NCI-H2196 treated with DMSO at 0.1 percent for 48 hours (cell line): ENCODE results near the gene KIF9.
"Not testable (repeated sequence)": the region's sequence is repeated elsewhere in the genome, so short reads cannot be mapped to it uniquely, and the experiment has no call there.

Experiments
- DNase-seq: peaks from one replicate; lab custom pipeline; 2025; ENCODE audit not compliant: unreplicated experiment; lab: John Stamatoyannopoulos, UW

KIF9 gene

DNA sequence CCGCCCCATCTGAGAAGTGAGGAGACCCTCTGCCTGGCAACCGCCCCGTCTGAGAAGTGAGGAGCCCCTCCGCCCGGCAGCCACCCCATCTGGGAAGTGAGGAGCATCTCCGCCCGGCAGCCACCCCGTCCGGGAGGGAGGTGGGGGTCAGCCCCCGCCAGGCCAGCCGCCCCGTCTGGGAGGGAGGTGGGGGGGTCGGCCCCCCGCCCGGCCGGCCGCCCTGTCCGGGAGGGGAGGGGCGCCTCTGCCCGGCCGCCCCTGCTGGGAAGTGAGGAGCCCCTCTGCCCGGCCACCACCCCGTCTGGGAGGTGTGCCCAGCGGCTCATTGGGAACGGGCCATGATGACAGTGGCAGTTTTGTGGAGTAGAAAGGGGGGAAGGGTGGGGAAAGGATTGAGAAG is 26.3 kb downstream of the KIF9 start:
- not testable (repeated sequence) for DNase-seq

GRCh38 chr3:47251689-47252088 is 30.9 kb downstream of the KIF9 start:
- DNase-seq = no peak

DNA sequence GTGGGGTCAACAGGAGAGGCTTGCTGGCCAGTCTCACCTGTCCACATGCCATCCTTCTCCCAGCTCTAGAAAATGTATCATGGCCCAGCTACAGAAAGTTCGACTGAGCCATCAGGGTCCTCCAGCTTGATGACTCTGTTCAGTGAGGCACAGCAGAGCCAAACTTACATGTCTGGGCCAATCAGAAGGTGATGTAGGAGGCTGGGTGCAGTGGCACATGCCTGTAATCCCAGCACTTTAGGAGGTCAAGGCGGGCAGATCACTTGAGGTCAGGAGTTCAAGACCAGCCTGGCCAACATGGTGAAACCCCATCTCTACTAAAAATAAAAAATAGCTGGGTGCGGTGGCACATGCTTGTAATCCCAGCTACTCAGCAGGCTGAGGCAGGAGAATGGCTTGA is 31.5 kb downstream of the KIF9 start:
- not testable (repeated sequence) for DNase-seq

GRCh38 chr3:47250309-47251060 is 32.1 kb downstream of the KIF9 start:
- no peak for DNase-seq

- no peak for DNase-seq
Measured at GRCh38 chr3:47247131-47248064, 35.2 kb downstream of the KIF9 start.

DNA sequence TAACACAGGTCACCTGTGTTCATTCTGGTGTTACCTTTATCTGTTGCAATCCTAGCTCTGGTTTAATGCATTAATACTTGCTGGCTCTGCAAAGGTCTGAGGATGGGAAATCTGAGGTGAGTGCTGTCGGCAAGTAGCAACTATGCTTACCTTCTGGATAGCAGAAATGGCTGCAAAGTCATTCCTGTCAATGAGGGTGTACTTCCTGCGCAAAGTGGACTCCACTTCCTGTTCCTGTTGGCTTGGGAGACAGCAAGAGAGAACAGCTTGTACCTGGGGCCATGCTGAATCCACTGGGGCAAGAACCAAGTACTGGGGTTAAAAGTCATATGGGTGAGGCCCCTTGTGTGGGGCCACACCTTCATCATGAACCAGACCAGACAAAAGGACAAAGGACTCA is 37.3 kb downstream of the KIF9 start:
- DNase-seq = no peak

DNA sequence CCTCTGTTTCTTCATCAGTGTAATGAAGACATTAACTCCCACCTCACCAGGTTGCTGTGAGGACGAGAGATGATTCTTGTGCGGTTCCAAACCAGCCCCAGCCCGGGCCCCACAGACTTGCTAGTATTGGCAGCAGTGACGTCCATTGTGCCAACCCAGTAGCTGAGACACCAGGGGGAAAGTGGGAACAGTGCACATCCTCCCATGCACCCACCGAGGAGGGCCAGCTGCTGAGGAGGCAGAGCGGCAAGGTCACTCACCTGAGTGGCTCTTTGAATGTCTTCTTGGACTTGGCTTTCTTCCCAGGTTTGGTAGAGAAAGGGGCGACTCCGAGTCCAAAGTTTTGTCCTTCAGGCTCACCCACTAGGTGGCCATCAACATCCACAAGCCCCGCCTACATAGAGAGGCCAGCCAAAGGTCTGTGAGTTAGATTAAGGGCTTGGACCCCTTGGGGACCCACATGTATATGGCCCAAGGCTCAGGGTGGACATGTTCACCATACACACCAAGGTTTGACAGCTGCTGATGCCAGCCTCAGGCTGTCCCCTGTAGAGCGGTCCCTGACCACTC is 38.0 kb downstream of the KIF9 start:
- DNase-seq = no peak

DNA sequence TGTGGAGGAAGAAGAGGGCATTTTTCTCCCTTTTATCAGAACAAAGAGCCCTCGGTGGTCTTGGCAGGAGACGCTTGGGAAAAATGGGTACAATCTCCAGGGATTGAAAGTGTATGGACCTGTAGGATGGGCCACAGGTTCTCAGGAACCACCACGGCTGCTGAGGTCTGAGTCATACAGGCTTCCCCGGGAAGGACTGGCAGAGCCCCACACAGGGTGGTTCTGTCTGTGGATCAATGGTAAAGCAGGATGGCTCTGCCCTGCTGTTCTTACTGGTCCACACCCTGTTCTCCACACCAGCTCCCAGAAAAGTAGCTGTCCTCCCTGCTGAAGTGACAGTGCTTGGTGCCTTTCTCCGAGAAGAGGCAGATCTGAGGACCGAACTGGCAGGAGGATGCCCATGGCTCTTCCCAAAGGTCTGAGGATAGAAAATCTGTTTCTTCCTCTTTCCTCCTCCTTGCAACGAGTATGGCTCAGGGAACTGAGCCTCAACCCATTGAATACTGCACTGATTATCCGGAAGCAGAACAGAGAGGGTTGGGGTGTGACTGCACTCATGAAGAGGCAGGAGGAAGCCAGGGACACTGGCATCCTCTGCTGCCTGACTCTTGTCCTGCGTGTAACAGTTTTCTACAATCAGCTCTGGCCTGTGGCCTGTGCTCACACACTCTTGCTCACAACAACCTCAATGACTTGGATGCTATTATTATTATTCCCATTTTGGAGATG is 39.0 kb downstream of the KIF9 start:
- DNase-seq = no peak

- no peak for DNase-seq
Measured at GRCh38 chr3:47239929-47240328, 42.7 kb downstream of the KIF9 start.

- no peak for DNase-seq
Measured at GRCh38 chr3:47238017-47238416, 44.6 kb downstream of the KIF9 start.

GRCh38 chr3:47228088-47228487 is 54.5 kb downstream of the KIF9 start:
- no peak for DNase-seq

GRCh38 chr3:47227678-47228077 is 54.9 kb downstream of the KIF9 start:
- DNase-seq = no peak

DNA sequence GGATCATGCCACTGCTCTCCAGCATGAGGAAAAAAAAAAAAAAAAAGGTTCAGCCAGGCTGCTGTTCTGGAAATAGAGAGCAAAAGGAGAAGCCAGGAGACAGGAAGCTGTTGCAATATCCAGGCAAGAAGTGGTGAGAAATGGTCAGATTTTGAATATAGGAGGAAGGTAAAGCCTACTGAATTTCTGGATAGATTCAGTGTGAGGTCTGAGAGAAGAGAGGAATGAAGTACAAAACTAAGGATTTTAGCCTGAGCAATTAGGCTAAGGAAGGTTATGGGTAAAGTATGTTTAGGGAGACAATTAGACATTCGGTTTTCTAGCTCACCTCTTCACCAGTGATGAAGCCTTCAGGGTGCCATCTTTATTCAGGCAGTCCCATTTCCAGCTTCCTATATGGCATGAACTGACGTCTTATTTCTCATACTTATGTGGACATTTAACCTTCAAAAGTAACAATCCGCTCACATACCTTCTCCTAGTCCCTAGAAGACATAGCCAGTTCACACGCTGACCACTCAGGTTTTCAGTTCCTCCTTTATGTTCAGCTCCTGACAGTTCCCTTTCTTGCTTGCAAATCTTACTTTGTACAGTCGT is 57.2 kb downstream of the KIF9 start:
- no peak for DNase-seq

GRCh38 chr3:47223755-47224154 is 58.8 kb downstream of the KIF9 start:
- no peak for DNase-seq

DNA sequence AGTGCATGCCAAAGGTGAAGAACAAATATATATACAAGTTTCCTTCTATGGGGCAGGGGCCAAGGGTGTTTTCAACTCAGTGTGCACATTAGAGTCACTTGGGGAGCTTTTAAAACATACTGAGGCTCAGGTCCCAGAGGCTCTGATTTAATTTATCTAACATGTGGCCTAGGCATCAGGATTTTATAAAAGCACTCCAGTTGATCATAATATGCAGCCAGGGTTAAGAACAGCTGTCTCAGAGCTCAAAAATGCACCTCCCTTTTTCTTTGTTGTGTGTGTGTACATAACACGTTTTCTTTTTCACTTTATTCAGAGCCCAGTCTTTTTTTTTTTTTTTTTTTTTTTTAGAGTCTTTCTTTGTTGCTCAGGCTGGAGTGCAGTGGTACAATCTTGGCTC is 60.8 kb downstream of the KIF9 start:
- DNase-seq = no peak

DNA sequence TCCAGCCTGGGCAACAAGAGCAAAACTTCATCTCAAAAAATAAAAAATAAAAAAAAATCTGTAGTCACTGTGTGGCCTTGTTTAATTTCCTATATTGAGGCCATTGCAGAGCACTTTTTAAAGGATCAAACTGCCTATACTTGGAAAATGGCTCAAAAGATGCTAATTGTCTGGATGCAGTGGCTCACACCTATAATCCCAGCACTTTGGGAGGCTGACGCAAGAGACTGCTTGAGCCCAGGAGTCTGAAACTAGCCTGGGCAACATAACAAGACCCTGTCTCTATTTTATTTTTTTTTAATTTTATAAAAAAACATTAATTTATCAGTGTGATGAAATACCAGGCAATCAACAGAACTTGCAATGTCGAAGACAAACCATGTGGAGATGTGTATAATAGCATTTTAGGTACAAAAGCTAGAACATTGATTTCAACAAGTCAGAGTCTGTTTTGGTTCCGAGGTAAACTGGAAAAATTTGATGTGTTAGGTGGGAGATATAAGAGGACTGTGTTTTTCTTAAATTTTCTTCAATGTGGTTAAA is 71.7 kb downstream of the KIF9 start:
- no peak for DNase-seq

- not testable (repeated sequence) for DNase-seq
Measured at GRCh38 chr3:47206022-47206421, 76.6 kb downstream of the KIF9 start.

DNA sequence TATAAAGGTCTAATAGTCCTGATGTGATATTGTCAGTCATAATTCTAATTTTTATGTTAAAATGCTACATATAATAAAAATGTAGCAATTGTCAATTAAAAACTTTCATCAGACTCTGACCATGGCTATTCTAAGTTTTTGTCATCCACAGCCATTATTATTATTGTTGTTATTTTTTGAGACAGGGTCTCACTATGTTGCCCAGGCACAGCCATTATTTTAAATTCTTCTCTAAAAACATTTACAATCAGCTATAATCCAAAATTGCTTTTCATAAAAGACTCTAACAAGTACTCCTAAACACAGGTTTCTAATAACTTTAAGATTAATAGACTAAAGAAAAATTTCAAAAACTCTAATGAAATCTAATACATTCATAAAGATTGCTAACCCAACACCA is 77.7 kb downstream of the KIF9 start:
- DNase-seq = no peak

DNA sequence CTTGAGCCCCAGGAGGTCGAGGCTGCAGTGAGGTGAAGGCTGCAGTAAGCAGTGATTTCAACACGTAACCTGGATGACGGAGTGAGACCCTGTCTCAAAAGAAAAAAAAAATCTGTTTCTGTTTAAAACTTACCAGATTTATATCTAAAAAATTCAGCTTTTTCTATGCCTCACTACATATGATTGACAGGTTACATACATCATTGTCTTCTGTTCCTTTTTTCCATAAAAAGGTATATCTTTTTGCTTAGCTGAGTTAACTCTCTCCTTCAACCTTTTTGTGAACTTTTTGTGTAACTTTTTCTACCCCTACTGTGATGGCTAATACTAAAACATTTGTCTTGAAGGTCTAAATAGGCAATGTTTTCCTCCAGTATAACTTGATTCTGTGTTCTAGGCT is 80.1 kb downstream of the KIF9 start:
- DNase-seq = no peak

DNA sequence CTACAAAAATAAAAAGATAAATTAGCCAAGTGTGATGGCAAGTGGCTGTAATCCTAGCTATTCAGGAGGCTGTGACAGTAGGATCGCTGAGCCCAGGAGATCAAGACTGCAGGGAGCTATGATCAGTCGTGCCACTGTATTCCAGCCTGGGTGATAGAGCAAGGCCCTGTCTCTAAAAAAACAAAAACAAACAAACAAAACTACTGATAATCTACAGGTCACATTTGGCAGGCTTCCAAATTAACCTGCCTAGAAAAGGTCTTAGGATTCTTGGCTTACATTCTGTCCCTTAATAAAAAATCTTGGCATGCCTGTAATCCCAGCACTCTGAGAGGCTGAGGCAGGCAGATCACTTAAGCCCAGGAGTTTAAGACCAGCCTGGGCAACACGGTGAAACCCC is 85.3 kb downstream of the KIF9 start:
- DNase-seq = no peak

DNA sequence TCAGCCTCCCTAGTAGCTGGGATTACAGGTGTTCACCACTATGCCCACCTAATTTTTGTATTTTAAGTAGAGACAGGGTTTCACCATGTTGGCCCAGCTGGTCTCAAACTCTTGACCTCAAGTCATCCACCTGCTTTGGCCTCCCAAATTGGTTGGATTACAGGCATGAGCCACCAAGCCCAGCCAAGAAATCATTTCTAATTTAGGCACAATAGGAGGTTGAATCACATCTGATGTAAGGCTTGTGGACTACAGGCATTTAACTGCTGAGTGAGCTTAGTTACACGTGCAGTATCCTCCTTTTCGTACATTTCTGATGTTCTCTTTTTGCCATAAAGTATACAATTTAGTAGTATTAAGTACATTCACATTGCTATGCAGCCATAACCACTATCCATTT is 87.6 kb downstream of the KIF9 start:
- DNase-seq = no peak
